Measurements from ENCODE around the gene TMEM190.

The TMEM190 gene

DNA sequence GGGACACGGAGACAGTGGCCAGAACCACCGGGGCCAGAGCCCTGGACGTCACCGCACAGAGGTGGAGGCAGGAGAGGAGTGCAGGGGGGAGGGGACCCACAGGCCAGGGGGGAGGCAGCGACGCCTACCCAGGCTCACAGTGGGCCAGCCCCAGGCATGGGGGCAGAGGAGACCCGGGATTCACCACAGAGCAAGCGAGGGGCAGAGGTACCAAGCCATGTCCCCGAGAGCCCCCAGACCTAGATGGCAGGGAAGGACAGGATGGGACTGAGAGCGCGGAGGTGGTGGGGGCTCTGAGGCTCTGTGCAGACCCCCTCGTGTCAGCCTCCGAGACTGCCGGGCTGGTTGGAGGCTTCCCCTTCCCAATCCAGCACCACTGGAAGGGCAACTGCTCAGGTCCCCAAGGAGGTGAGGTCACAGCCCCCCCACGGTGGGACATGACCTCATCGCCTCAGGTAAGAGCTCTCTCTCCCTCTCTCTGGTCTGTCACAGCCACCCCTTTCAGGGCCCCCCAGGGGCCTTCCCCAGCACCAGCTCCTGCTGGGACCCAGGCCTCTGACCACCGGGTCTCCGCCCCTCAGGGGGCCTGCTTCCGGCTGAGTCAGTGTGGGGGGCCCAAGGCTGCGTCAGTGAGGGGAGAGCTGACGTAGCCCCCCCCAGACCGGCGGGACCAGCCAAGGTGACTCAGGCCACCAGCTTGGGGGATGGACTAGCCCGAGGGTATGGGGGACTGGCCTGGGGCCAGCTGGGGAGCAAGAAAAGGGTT lies 4.1 kb upstream of the TMEM190 start:
- H3K9me3 ChIP-seq = no peaks in the 10 kb centered on the region
- in situ Hi-C loops (cut with MboI; ENCODE audit: low sequenced_read_pairs) = no loop called here
- peaks cover 30% of the 10 kb centered on the region for H3K27me3 ChIP-seq (ENCODE audit: low read depth)
- no peak overlapping the region for H3K4me3 ChIP-seq
- H3K4me1 ChIP-seq = no peaks in the 10 kb centered on the region; the same call in 1 of the 2 replicates
- H3K36me3 ChIP-seq (replicated peaks) = no peaks in the 10 kb centered on the region
- no peak for DNase-seq (ENCODE audit: low spot score in 2 of 2)

- H3K36me3 ChIP-seq (replicated peaks) = no peaks in the 10 kb centered on the region
- H3K9me3 ChIP-seq = no peaks in the 10 kb centered on the region
- no peak overlapping the region for H3K4me3 ChIP-seq
- in situ Hi-C loops (cut with MboI; ENCODE audit: low sequenced_read_pairs) = no loop called here
- no peaks in the 10 kb centered on the region; the same call in 1 of the 2 replicates for H3K4me1 ChIP-seq
- H3K27me3 ChIP-seq (ENCODE audit: low read depth) = peaks cover 29% of the 10 kb centered on the region
- DNase-seq (ENCODE audit: low spot score in 2 of 2) = no peak
Observed at GRCh38 chr19:55373306-55373992, 3.2 kb upstream of the TMEM190 start.

GRCh38 chr19:55373993-55374757 lies 2.5 kb upstream of the TMEM190 start:
- H3K4me1 ChIP-seq = no peaks in the 10 kb centered on the region; the same call in 1 of the 2 replicates
- DNase-seq (ENCODE audit: low spot score in 2 of 2) = no peak
- in situ Hi-C loops (cut with MboI; ENCODE audit: low sequenced_read_pairs) = no loop called here
- no peaks in the 10 kb centered on the region for H3K36me3 ChIP-seq (replicated peaks)
- no peak overlapping the region for H3K4me3 ChIP-seq
- no peaks in the 10 kb centered on the region for H3K9me3 ChIP-seq
- H3K27me3 ChIP-seq (ENCODE audit: low read depth) = peaks cover 25% of the 10 kb centered on the region

DNA sequence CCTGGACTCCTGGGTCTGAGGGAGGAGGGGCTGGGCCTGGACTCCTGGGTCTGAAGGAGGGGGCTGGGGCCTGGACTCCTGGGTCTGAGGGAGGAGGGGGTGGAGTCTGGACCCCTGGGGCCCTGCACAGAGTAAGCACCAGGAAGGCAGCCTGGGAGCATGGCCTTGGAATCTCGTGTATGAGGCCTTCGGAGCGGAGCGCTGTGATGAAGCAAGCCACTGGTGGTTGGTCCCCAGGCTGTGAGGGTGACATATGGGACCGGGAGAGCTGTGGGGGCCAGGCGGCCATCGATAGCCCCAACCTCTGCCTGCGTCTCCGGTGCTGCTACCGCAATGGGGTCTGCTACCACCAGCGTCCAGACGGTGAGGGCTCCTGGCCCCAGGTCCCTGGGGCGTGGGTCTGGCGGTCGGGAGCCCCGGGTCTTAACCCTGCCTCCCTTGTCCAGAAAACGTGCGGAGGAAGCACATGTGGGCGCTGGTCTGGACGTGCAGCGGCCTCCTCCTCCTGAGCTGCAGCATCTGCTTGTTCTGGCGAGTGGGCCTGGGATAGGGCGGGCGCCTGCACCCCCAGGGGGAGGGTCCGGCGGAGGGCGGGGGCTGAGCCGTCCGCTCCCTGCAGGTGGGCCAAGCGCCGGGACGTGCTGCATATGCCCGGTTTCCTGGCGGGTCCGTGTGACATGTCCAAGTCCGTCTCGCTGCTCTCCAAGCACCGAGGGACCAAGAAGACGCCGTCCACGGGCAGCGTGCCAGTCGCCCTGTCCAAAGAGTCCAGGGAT lies 918 bp downstream of the TMEM190 start:
- Histone ChIP-seq H3K4me1 (no peaks in the 10 kb centered on the region; the same call in 1 of the 2 replicates), H3K4me3 (no peak overlapping the region), H3K36me3 (replicated peaks) (no peaks in the 10 kb centered on the region), H3K9me3 (no peaks in the 10 kb centered on the region; the same call in 1 of the 2 replicates), H3K27me3 (ENCODE audit: low read depth) (no peaks in the 10 kb centered on the region)
- in situ Hi-C loops (cut with MboI; ENCODE audit: low sequenced_read_pairs) = no loop called here
- no peak for DNase-seq (ENCODE audit: low spot score in 2 of 2)

- no peaks in the 10 kb centered on the region for H3K27me3 ChIP-seq (ENCODE audit: low read depth)
- DNase-seq (ENCODE audit: low spot score in 2 of 2) = no peak
- H3K4me1 ChIP-seq = peaks cover 8% of the 10 kb centered on the region
- H3K36me3 ChIP-seq (replicated peaks) = no peaks in the 10 kb centered on the region
- H3K9me3 ChIP-seq = no peaks in the 10 kb centered on the region; the same call in 1 of the 2 replicates
- H3K4me3 ChIP-seq = no peak overlapping the region
- in situ Hi-C loops (cut with MboI; ENCODE audit: low sequenced_read_pairs) = no loop called here
Observed at GRCh38 chr19:55379174-55379573, 2.5 kb downstream of the TMEM190 start.

DNA sequence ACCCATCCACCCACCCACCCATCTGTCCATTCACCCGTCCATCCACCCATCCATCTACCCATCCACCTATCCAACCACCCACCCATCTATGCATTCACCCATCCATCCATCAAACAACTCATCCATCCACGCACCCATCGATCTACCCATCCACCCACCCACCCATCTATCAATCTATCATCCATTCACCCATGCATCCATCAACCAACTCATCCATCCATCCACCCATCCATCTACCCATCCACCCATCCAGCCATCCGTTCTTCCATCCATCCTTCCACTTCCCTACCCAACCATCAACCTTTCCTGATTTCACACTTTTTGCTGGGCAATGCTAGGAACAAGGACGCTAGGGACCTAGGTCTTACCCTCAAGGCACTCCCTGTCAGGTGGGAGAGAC lies 5.4 kb downstream of the TMEM190 start:
- H3K9me3 ChIP-seq = no peaks in the 10 kb centered on the region; the same call in 1 of the 2 replicates
- no peak overlapping the region for H3K4me3 ChIP-seq
- no peak for DNase-seq (ENCODE audit: low spot score in 2 of 2)
- in situ Hi-C loops (cut with MboI; ENCODE audit: low sequenced_read_pairs) = loop anchor here (10.0 kb wide), 1 partner anchor 77 kb away; no protein-coding TSS in a partner anchor
- no peaks in the 10 kb centered on the region for H3K27me3 ChIP-seq (ENCODE audit: low read depth)
- H3K4me1 ChIP-seq = peaks cover 13% of the 10 kb centered on the region
- H3K36me3 ChIP-seq (replicated peaks) = peaks cover 12% of the 10 kb centered on the region

DNA sequence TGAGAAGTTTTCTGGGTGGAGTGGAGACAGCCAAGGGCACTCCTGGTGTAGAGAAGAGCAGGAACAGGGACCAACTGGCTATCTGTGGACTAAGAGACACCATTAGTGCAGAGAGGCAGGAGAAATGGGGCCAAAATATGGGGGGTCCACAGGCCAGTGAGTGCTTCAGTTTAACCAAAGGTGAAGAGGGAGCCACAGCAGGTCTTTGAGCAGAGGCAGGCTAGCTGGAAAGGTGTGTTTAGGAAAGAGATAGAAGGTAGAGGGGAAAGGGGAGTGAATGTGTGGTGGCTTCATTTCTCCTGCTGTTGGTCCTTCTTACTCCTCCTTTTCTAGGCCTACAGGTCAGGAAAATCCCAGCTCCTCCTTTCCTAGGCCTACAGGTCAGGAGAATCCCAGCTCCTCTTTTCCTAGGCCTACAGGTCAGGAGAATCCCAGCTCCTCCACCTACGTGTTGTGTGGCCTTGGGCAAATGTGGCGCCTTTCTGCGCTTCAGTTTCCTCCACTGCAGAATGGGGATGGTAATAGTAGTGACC lies 6.0 kb downstream of the TMEM190 start:
- H3K27me3 ChIP-seq (ENCODE audit: low read depth) = no peaks in the 10 kb centered on the region
- no peak for DNase-seq (ENCODE audit: low spot score in 2 of 2)
- in situ Hi-C loops (cut with MboI; ENCODE audit: low sequenced_read_pairs) = loop anchor here (10.0 kb wide), 1 partner anchor 78 kb away; no protein-coding TSS in a partner anchor
- H3K4me1 ChIP-seq = peaks cover 18% of the 10 kb centered on the region
- H3K4me3 ChIP-seq = no peak overlapping the region
- peaks cover 18% of the 10 kb centered on the region for H3K36me3 ChIP-seq (replicated peaks)
- no peaks in the 10 kb centered on the region; the same call in 1 of the 2 replicates for H3K9me3 ChIP-seq

DNA sequence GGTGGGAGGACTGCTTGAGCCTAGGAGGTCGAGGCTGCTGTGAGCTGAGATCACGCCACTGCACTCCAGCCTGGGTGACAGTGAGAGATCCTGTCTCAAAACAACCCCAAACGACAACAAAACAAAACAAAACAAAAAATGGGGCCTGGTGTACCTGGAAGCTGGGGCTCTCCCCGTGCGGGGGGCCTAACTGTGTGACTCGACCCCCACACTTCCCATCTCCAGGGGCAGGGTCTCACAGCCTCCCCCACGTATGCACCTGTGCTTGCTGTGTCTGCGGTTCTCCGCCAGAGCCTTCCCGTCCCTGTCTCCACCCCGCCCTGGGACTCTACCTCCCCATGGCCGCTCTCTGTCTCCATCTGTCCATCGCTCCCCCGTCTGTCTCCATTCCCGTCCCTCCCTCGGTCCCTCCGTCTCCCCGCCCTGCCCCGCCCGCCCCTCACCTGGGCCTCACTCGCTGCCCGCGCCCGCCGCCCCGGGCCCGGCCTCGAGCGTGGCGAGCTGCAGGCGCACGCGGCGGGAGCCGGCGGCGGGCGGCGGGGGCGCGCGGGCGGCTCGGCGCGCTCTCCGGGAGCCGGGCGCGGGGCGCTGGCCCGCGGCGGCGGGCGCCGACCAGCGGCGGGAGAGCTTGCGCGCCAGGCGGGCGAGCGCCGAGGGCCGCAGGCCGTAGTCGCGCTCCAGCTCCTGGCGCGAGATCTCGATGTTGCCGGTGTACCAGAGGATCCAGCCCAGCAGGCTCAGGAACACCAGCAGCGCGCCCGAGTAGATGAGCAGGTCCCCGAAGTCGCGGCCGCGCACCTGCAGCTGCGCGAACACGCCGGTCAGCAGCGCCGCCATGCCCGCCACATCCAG lies 6.9 kb downstream of the TMEM190 start:
- Histone ChIP-seq H3K27me3 (ENCODE audit: low read depth) (no peaks in the 10 kb centered on the region), H3K36me3 (replicated peaks) (peaks cover 27% of the 10 kb centered on the region), H3K9me3 (no peaks in the 10 kb centered on the region; the same call in 1 of the 2 replicates), H3K4me1 (peaks cover 27% of the 10 kb centered on the region), H3K4me3 (peak overlapping the region; percentile 88)
- in situ Hi-C loops (cut with MboI; ENCODE audit: low sequenced_read_pairs) = loop anchor here (10.0 kb wide), 1 partner anchor 79 kb away; no protein-coding TSS in a partner anchor
- DNase-seq (ENCODE audit: low spot score in 2 of 2) = peak; percentile 51 to 76

DNA sequence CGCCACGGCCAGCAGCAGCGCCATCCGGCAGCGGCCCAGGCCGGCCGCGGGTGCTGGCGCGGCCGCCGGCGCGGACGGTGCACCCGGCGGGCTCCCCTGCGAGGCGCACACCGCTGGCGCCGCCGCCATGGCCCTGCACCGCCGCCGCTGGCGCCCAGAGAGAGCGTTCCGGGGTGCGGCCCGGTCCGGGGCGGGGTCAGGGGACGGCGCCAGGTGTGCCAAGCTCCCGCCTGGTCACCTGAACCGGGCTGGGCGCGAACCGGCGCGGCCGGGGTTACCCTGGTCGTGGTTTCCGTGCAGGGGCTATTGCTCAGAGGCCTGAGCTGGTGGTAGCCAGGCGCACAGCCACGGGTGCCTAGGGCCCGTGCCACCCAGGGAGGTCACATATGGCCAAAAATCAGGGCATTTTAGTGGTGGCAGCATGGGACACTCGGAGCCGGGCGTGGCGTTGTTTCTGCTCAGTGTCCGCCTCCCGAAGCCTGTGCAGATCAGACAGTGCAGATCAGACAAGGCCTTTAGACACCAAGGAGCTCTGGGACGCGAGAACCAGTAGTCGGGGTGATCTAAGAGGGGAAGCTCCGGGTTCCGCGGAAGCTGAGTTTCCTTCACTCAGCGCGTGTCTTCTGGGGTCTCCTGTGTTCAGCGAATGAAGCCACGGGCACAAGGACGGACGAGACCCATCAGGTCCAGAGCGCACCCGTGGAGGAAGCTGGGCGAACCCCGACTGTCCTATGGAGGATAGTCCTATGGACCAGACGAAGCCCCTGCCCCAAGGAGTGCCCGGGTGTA lies 7.7 kb downstream of the TMEM190 start, which contains the start of gene TMEM238:
Gene TMEM238, minus strand, starts transcription at position 162 of the 789 bp plus-strand sequence. Its CDS starts 33 bp downstream, at position 129.
- peaks cover 29% of the 10 kb centered on the region for H3K4me1 ChIP-seq
- H3K9me3 ChIP-seq = no peaks in the 10 kb centered on the region; the same call in 1 of the 2 replicates
- H3K4me3 ChIP-seq = peak within 1 kb of the TSS; percentile 88
- in situ Hi-C loops (cut with MboI; ENCODE audit: low sequenced_read_pairs) = loop anchor here (10.0 kb wide), 1 partner anchor 80 kb away; no protein-coding TSS in a partner anchor
- DNase-seq (ENCODE audit: low spot score in 2 of 2) = no peak
- peaks cover 35% of the 10 kb centered on the region for H3K36me3 ChIP-seq (replicated peaks)
- H3K27me3 ChIP-seq (ENCODE audit: low read depth) = no peaks in the 10 kb centered on the region

GRCh38 chr19:55384920-55385723 lies 8.5 kb downstream of the TMEM190 start:
- in situ Hi-C loops (cut with MboI; ENCODE audit: low sequenced_read_pairs) = loop anchor here (10.0 kb wide), 1 partner anchor 80 kb away; no protein-coding TSS in a partner anchor
- no peaks in the 10 kb centered on the region for H3K27me3 ChIP-seq (ENCODE audit: low read depth)
- DNase-seq (ENCODE audit: low spot score in 2 of 2) = peak; percentile 89 to 99
- H3K4me3 ChIP-seq = peak overlapping the region; percentile 88
- peaks cover 43% of the 10 kb centered on the region for H3K36me3 ChIP-seq (replicated peaks)
- no peaks in the 10 kb centered on the region; the same call in 1 of the 2 replicates for H3K9me3 ChIP-seq
- H3K4me1 ChIP-seq = peaks cover 29% of the 10 kb centered on the region

Data from HAP-1 (cell line).